Endodermal cell (in vitro differentiated cells): ENCODE results near the gene ABCC10. TPM values are rescaled to one million over a fixed set of nuclear protein-coding genes. Genes with fewer than 3 reads are reported as not detected.

Experiments used
- DNase-seq: peaks from one replicate; pipeline ENCODE4 v3.0.0-alpha.2; 2017
- H3K27ac ChIP-seq: 2 replicates; pipeline ENCODE4 v1.5.1; 2013; ENCODE audit warnings: mild to moderate bottlenecking, low read depth, low read length, moderate library complexity
- H3K27me3 ChIP-seq: 2 replicates; pipeline ENCODE4 v1.6.1; 2013; ENCODE audit warnings: mild to moderate bottlenecking, low read length, moderate library complexity; ENCODE audit not compliant: insufficient read depth, control insufficient read depth, poor library complexity, severe bottlenecking
- H3K36me3 ChIP-seq: 2 replicates; pipeline ENCODE4 v1.7.0; 2013; ENCODE audit warnings: mild to moderate bottlenecking, low read length, moderate library complexity; ENCODE audit not compliant: control insufficient read depth, insufficient read depth
- H3K4me1 ChIP-seq: one replicate; pipeline ENCODE4 v1.7.0; 2013; ENCODE audit warnings: low read length; ENCODE audit not compliant: control insufficient read depth, insufficient read depth
- H3K4me3 ChIP-seq: 2 replicates; pipeline ENCODE4 v1.5.1; 2013; ENCODE audit warnings: mild to moderate bottlenecking, low read length, moderate library complexity
- H3K9ac ChIP-seq: 2 replicates; pipeline ENCODE4 v1.6.1; 2013; ENCODE audit warnings: mild to moderate bottlenecking, low read length, moderate library complexity; ENCODE audit not compliant: poor library complexity, severe bottlenecking; ENCODE audit errors: extremely low read depth
- H3K9me3 ChIP-seq: 2 replicates; pipeline ENCODE4 v1.6.1; 2013; ENCODE audit warnings: mild to moderate bottlenecking, low read length, moderate library complexity; ENCODE audit not compliant: control insufficient read depth
- H3K27ac Mint-ChIP-seq: 2 replicates; pipeline ENCODE4 v1.8.0; 2020; ENCODE audit warnings: mixed read lengths
- H3K27me3 Mint-ChIP-seq: 2 replicates; pipeline ENCODE4 v1.8.0; 2021; ENCODE audit warnings: mild to moderate bottlenecking, mixed read lengths; ENCODE audit not compliant: insufficient read depth
- H3K36me3 Mint-ChIP-seq: 2 replicates; pipeline ENCODE4 v1.8.0; 2020; ENCODE audit warnings: low read depth, mixed read lengths
- H3K4me1 Mint-ChIP-seq: 2 replicates; pipeline ENCODE4 v1.8.0; 2020; ENCODE audit warnings: mixed read lengths
- H3K4me3 Mint-ChIP-seq: 2 replicates; pipeline ENCODE4 v1.8.0; 2020; ENCODE audit warnings: mild to moderate bottlenecking, moderate library complexity, mixed read lengths
- H3K9me3 Mint-ChIP-seq: 2 replicates; pipeline ENCODE4 v1.8.0; 2020; ENCODE audit warnings: mild to moderate bottlenecking, mixed read lengths
- WGBS, 2 experiments: methylation state at CpG; one replicate each; pipeline versions ENCODE4 v1.1.5 to v1.1.7; 2013; ENCODE audit warnings: missing lambda C conversion rate in 2 of 2, mixed read lengths in 1 of 2; ENCODE audit not compliant: insufficient coverage in 1 of 2, insufficient read length in 1 of 2; 5-methylcytosine and 5-hydroxymethylcytosine counted together
- total RNA-seq, 2 donors: library from RNA; stranded (reverse); fragmentation: NEBNext Ultra II Directional in 1 of 2; extraction: Animal tissue kit (Norgen Biotek cat#: 25700) in 1 of 2; gene quantifications; 2 replicates in 1 of 2; 3 replicates in 1 of 2; pipeline ENCODE4 v1.2.1, GENCODE V29; 2021
- TF ChIP-seq, protein P1 (sequence below): fragments of 200-600 bp; sonication (generic); conservative IDR thresholded peaks from 2 replicates; pipeline ENCODE4 v1.5.0; 2021; ENCODE audit warnings: antibody characterized with exemption, mild to moderate bottlenecking

The ABCC10 gene
- total RNA-seq, 2 donors from 2014 or later = 34.1 to 44.8 TPM

DNA sequence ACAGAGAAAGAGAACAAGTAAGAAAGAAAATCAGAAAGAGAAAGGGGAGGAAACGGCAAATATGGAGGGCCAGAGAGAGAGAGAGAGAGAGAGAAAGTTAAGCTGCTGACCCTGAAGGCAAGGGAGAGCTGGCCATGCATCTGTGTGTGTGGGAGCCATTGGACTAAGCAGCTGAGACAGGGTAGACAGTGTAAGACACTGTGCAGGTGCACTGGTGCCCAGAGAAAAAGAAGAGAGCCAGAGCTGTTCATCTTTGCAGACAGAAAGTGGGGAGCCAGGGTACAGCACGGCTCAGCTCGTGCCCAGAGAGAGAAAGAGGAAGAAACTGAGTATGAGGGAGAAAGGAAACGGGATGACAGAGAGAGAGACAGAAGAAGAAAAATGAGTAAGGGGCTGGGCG, 33.7 kb upstream of the ABCC10 start:
- Histone ChIP-seq H3K9me3 (no peaks in the 10 kb centered on the region), H3K4me1 (peaks cover 11% of the 10 kb centered on the region), H3K9ac (no peak overlapping the region), H3K36me3 (no peaks in the 10 kb centered on the region), H3K4me3 (no peak overlapping the region), H3K27me3 (no peaks in the 10 kb centered on the region), H3K27ac (peak overlapping the region; percentile 4)
- peaks cover 5% of the 10 kb centered on the region for H3K27me3 Mint-ChIP-seq
- H3K4me1 Mint-ChIP-seq = peaks cover 20% of the 10 kb centered on the region
- no peaks in the 10 kb centered on the region for H3K9me3 Mint-ChIP-seq
- H3K4me3 Mint-ChIP-seq = no peak overlapping the region
- TF ChIP-seq, protein P1, sequence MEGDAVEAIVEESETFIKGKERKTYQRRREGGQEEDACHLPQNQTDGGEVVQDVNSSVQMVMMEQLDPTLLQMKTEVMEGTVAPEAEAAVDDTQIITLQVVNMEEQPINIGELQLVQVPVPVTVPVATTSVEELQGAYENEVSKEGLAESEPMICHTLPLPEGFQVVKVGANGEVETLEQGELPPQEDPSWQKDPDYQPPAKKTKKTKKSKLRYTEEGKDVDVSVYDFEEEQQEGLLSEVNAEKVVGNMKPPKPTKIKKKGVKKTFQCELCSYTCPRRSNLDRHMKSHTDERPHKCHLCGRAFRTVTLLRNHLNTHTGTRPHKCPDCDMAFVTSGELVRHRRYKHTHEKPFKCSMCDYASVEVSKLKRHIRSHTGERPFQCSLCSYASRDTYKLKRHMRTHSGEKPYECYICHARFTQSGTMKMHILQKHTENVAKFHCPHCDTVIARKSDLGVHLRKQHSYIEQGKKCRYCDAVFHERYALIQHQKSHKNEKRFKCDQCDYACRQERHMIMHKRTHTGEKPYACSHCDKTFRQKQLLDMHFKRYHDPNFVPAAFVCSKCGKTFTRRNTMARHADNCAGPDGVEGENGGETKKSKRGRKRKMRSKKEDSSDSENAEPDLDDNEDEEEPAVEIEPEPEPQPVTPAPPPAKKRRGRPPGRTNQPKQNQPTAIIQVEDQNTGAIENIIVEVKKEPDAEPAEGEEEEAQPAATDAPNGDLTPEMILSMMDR = no peak
- 90 to 100% methylated on average over 3 to 5 of the region's 5 CpGs for WGBS, 2 experiments
- no peak for DNase-seq
- H3K36me3 Mint-ChIP-seq = no peaks in the 10 kb centered on the region
- H3K27ac Mint-ChIP-seq = peak overlapping the region; percentile 2

DNA sequence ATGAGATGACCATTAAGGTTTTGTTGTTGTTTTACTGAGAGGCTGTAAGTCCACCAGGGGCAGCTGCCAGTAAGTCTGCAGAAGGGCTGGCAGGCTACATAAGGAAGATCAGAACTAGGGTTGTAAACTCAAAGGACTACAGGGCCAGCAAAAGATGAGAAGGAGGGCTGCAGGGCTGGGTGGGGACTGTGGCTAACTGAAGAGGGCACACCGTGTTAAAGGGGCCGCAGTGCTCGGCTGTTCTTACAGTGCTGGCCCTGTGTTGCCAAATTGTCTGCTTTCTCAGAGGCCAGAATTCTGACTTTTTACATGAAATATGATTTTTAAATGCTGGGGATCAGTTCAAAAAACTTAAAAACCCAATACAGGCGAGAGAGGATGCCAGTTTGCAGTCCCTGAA, 32.4 kb upstream of the ABCC10 start:
- peaks cover 11% of the 10 kb centered on the region for H3K4me1 ChIP-seq

DNA sequence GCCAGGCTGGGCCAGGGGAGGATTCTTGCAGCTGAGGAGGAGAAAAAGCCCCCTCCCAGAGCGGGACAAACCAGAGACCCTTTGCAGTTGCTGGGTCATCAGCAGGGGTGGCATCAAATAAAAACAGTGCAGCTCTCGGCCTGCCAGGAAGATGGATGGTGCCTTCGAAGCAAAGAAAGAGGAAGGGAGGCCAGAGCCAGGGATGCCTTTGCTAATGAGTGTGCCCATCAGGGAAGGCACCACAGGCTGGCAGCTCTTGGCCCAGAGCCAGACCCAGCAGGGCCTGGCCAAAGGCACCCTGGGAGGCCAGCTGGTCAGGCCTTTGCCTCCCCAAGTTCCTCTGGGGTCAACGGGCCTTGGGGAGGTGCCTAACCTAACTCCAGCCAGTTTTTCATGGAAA, 31.6 kb upstream of the ABCC10 start:
- H3K9me3 Mint-ChIP-seq = no peaks in the 10 kb centered on the region
- Histone ChIP-seq H3K36me3 (no peaks in the 10 kb centered on the region), H3K27ac (peak overlapping the region; percentile 36), H3K9me3 (no peaks in the 10 kb centered on the region), H3K9ac (no peak overlapping the region), H3K4me3 (no peak overlapping the region), H3K27me3 (no peaks in the 10 kb centered on the region), H3K4me1 (peaks cover 9% of the 10 kb centered on the region)
- no peak overlapping the region for H3K27ac Mint-ChIP-seq
- 60 to 89% methylated on average over 1 to 4 of the region's 4 CpGs for WGBS, 2 experiments
- peaks cover 17% of the 10 kb centered on the region for H3K4me1 Mint-ChIP-seq
- no peak for DNase-seq
- H3K36me3 Mint-ChIP-seq = no peaks in the 10 kb centered on the region
- H3K4me3 Mint-ChIP-seq = no peak overlapping the region
- TF ChIP-seq, protein P1 = no peak
- H3K27me3 Mint-ChIP-seq = peaks cover 5% of the 10 kb centered on the region

More for the DNA sequence above, 32.4 kb upstream of the ABCC10 start:
- H3K27me3 ChIP-seq = no peaks in the 10 kb centered on the region
- H3K4me3 Mint-ChIP-seq = no peak overlapping the region
- H3K27ac Mint-ChIP-seq = no peak overlapping the region
- peaks cover 20% of the 10 kb centered on the region for H3K4me1 Mint-ChIP-seq
- no peaks in the 10 kb centered on the region for H3K36me3 ChIP-seq
- peaks cover 5% of the 10 kb centered on the region for H3K27me3 Mint-ChIP-seq
- H3K4me3 ChIP-seq = no peak overlapping the region
- WGBS, 2 experiments = 93 to 100% methylated on average over 2 to 4 of the region's 4 CpGs
- H3K27ac ChIP-seq = peak overlapping the region; percentile 44
- no peaks in the 10 kb centered on the region for H3K9me3 ChIP-seq
- H3K36me3 Mint-ChIP-seq = no peaks in the 10 kb centered on the region
- no peak for DNase-seq
- no peaks in the 10 kb centered on the region for H3K9me3 Mint-ChIP-seq
- TF ChIP-seq, protein P1 = no peak
- no peak overlapping the region for H3K9ac ChIP-seq
